HG02852 (cell line): Measurements from ENCODE around the gene CLDN1.

ENCODE experiments used
- ATAC-seq: cut with Tn5 transposase; IDR thresholded peaks from one replicate; pipeline ENCODE4 v1.9.1; 2021; ENCODE audit warnings: mild to moderate bottlenecking, moderate library complexity; ENCODE audit not compliant: unreplicated experiment

The CLDN1 gene

GRCh38 chr3:190321789-190322603 lies at the start of gene CLDN1:
Gene CLDN1 (minus strand): TSS chr3:190322446. CDS start chr3:190322206, 240 bp downstream.
- peak; percentile 82 for ATAC-seq

GRCh38 chr3:190371152-190371551 lies 48.9 kb upstream of the CLDN1 start:
- no peak for ATAC-seq

GRCh38 chr3:190370369-190370768 lies 48.1 kb upstream of the CLDN1 start:
- no peak for ATAC-seq

- ATAC-seq: no peak
Measured at GRCh38 chr3:190369668-190370295, 47.5 kb upstream of the CLDN1 start.

- no peak for ATAC-seq
Measured at GRCh38 chr3:190368881-190369280, 46.6 kb upstream of the CLDN1 start.

- no peak for ATAC-seq
Measured at GRCh38 chr3:190366133-190366532, 43.9 kb upstream of the CLDN1 start.

- ATAC-seq: no peak
Measured at GRCh38 chr3:190362258-190362657, 40.0 kb upstream of the CLDN1 start.

GRCh38 chr3:190361791-190362190 lies 39.5 kb upstream of the CLDN1 start:
- no peak for ATAC-seq

GRCh38 chr3:190360228-190360627 lies 38.0 kb upstream of the CLDN1 start:
- no peak for ATAC-seq

- ATAC-seq: no peak
Measured at GRCh38 chr3:190359813-190360212, 37.6 kb upstream of the CLDN1 start.

GRCh38 chr3:190357468-190357867 lies 35.2 kb upstream of the CLDN1 start:
- no peak for ATAC-seq

- no peak for ATAC-seq
Measured at GRCh38 chr3:190356246-190356645, 34.0 kb upstream of the CLDN1 start.

GRCh38 chr3:190352861-190353457 lies 30.7 kb upstream of the CLDN1 start:
- no peak for ATAC-seq

- ATAC-seq: no peak
Measured at GRCh38 chr3:190346541-190346940, 24.3 kb upstream of the CLDN1 start.

- ATAC-seq: no peak
Measured at GRCh38 chr3:190345878-190346277, 23.6 kb upstream of the CLDN1 start.

- ATAC-seq: no peak
Measured at GRCh38 chr3:190345027-190345821, 23.0 kb upstream of the CLDN1 start.

- no peak for ATAC-seq
Measured at GRCh38 chr3:190340071-190340470, 17.8 kb upstream of the CLDN1 start.

- no peak for ATAC-seq
Measured at GRCh38 chr3:190339130-190339529, 16.9 kb upstream of the CLDN1 start.

- ATAC-seq: no peak
Measured at GRCh38 chr3:190338717-190339116, 16.5 kb upstream of the CLDN1 start.

GRCh38 chr3:190337301-190337700 lies 15.1 kb upstream of the CLDN1 start:
- no peak for ATAC-seq

GRCh38 chr3:190336516-190337189 lies 14.4 kb upstream of the CLDN1 start:
- ATAC-seq: no peak
